ENCODE results near the gene CMBL.
"Not testable (repeated sequence)": the region's sequence is repeated elsewhere in the genome, so short reads cannot be mapped to it uniquely, and the experiment has no call there.

CMBL gene

GRCh38 chr5:10307206-10308148, at the start of gene CMBL:
TSS of gene CMBL (minus strand) at chr5:10307902. CDS start at chr5:10290762, 17,140 bp downstream.
- DNase-seq = no peak

- no peak for DNase-seq
These were observed 47.6 kb upstream of the CMBL start for GRCh38 chr5:10355071-10355889.

- peak; percentile 58 for DNase-seq
These were observed 46.6 kb upstream of the CMBL start for GRCh38 chr5:10354048-10354872.

GRCh38 chr5:10353241-10354047, 45.7 kb upstream of the CMBL start, which contains the start of gene MARCHF6:
TSS of gene MARCHF6 (plus strand) at chr5:10353695. CDS start at chr5:10353899, 204 bp downstream.
- DNase-seq = peak; percentile 94

GRCh38 chr5:10352430-10353240, 44.9 kb upstream of the CMBL start:
- DNase-seq = peak; percentile 42

GRCh38 chr5:10351919-10352318, 44.2 kb upstream of the CMBL start:
- no peak for DNase-seq

GRCh38 chr5:10351199-10351905, 43.6 kb upstream of the CMBL start:
- no peak for DNase-seq

GRCh38 chr5:10348258-10348657, 40.6 kb upstream of the CMBL start:
- DNase-seq = no peak

GRCh38 chr5:10344461-10345106, 36.9 kb upstream of the CMBL start:
- not testable (repeated sequence) for DNase-seq

- no peak for DNase-seq
These were observed 35.8 kb upstream of the CMBL start for GRCh38 chr5:10343486-10343885.

GRCh38 chr5:10339958-10340357, 32.3 kb upstream of the CMBL start:
- DNase-seq = no peak

- no peak for DNase-seq
These were observed 31.5 kb upstream of the CMBL start for GRCh38 chr5:10339058-10339811.

GRCh38 chr5:10338686-10339057, 31.0 kb upstream of the CMBL start:
- no peak for DNase-seq

- DNase-seq = no peak
These were observed 30.3 kb upstream of the CMBL start for GRCh38 chr5:10337986-10338385.

- DNase-seq = no peak
These were observed 29.4 kb upstream of the CMBL start for GRCh38 chr5:10337107-10337506.

- DNase-seq = no peak
These were observed 28.2 kb upstream of the CMBL start for GRCh38 chr5:10335711-10336470.

GRCh38 chr5:10334831-10335230, 27.1 kb upstream of the CMBL start:
- DNase-seq = no peak
